Femur (tissue), 1 donor: ENCODE results near the gene XBP1.
"Not testable (repeated sequence)": the region's sequence is repeated elsewhere in the genome, so short reads cannot be mapped to it uniquely, and the experiment has no call there.

ENCODE experiments used
- DNase-seq: peaks from one replicate; pipeline ENCODE4 v3.0.0-alpha.2; 2017

Gene XBP1

DNA sequence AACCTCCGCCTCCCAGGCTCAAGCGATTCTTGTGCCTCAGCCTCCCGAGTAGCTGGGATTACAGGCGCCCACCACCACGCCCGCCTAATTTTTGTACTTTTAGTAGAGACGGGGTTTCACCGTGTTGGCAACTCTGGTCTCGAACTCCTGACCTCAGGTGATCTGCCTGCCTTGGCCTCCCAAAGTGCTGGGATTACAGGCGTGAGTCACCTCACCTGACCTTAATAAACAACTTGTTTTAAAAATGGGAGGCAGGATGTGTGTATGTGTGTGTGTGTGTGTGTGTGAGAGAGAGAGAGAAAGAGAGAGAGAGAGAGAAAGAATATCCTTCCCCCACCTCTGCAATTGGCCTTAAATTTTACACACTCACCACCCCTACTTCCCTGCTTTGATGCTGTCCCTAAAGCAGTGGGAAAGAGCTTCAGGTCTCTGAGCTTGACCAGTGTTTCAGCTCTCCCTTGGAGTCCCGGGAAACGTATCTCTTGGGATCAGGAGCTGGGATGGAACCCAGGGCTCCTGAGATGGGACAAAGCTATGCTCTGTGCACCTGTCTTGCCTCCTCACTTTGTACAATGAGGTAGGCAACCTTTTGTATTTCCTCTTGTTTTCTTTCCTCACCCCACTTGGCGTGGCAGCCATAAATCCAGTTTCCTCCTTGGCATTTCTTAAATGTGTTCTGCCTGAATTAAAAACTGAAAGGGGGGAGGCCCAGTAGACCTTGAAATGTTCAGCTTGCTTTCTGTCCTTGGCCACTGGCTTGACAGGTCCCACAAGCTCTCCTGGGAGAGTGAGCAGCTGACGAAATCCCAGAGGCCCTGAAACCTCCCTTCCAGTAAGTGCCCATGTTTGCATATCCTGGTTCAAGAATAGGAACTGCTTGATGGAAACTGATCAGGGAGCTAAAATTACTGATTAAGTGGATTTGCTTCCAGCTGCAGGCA is 17.8 kb upstream of the XBP1 start:
- no peak for DNase-seq

GRCh38 chr22:28817064-28817463 is 16.7 kb upstream of the XBP1 start:
- DNase-seq: no peak

DNA sequence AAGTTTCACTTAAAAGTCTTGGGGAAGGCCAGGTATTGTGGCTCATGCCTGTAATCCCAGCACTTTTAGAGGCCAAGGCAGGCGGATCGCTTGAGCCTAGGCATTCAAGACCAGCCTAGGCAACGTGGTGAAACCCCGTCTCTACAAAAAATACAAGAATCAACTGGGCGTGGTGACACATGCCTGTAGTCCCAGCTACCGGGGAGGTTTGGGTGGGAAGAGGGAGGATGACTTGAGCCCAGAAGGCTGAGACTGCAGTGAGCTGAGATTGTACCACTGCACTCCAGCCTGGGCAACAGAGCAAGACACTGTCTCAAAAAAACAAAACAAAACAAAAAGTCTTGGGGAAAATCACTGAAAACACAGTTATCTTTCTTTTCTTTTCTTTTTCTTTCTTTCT is 15.4 kb upstream of the XBP1 start:
- no peak for DNase-seq

DNA sequence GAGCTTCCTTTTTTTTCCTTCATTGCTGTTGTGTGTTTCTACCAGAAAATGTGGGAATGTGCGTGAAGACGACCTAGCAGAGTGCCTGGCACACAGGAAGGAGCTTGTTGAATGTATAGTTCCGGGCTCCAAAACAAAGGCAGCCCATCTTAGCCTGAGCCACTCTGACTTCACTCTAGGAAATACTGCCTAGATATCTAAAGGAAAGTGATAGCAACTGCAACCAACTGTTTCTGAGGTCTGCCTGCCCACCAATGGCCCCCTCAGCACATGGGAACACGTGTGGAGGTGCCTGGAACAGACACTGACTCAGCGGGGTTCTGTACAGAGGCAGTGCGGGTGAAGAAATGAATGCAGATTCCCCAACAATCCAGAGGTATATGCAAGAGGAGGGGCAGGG is 14.7 kb upstream of the XBP1 start:
- DNase-seq: no peak

DNA sequence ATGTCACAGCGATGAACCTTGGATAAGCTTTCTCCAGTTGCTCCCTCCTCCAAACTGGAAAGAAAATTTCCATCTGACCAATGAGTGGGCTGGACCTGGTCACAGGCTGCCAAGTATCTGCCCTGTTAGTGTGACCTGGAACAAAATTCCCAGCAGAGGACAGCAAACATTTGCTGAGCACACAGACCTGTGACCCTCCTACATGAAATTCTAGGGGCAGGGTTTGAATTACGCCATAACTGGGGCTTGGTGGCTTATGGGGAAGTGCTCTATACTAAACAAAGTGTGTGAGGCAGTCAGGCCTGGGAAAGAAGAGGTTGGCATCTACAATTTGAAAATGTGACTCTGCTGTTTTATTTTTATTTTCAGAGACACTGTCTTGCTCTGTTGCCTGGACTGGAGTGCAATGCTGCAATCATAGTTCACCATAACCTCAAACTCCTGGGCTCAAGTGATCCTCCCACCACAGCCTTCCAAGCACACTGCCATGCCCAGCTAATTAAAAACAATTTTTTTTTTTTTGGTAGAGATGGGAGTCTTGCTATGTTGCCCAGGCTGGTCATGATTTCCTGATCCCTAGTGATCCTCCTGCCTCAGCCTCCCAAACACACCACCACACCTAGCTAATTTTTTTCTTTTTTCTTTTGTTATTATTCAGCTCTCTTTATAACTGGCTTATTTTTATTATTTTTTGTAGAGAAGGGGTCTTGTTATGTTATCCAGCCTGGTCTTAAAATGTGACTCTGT is 13.6 kb upstream of the XBP1 start:
- peak; percentile 40 for DNase-seq

GRCh38 chr22:28812516-28812915 is 12.1 kb upstream of the XBP1 start:
- DNase-seq: no peak

DNA sequence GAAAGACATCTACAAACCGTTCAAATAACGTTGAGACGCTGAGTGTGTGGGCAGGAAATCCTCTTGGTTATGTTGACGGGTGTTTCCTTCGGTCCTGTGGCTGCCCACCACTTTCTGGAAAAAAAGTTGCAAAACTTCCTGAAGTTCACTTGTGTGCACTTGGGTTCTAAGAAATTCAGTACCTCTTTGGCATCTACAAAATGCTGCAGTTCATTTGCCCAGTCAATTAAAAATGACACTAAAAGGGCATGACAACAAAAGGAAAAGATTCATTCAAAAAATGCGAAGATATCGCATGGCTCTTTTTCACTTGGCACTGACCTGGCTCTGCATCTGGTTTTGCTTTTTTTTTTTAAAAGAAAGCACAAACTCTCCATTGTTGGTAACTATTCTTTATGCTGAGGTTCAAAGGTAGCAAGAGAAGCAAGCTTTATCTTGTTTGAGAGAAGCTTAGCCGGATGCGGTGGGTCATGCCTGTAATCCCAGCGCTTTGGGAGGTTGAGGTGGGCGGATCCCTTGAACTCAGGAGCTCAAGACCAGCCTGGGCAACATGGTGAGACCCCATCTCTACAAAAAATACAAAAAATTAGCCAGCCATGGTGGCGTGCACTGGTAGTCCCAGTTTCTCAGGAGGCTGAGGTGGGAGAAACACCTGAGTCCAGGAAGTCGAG is 10.6 kb upstream of the XBP1 start:
- no peak for DNase-seq

DNA sequence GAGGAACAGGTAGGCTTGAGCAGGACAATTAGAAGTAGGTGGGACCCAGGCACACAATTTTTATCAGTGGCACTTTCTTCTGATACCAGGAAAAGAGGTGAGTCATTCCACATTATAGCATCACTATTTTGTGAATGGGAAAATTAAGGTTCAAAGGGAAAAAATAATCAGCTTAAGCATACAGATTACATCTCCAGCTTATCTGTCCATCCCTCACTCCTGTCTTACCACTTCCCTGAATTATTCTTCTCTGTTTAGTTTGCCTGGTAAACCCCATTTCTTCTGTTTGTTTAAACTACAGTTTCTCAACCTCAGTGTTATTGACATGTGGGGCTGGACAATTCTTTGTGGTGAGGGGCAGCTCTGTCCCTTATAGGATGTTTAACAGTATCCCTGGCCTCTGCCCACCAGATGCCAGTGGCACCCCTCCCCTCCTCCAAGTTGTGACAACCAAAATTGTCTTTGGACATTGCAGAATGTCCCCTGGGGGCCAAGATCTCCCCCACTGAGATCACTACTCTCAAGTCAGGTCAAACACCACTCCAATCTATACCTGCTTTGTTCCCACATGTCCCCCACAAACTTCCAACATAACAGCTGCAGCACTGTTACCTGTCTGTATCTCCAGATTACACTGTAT is 8.5 kb upstream of the XBP1 start:
- DNase-seq: no peak

DNA sequence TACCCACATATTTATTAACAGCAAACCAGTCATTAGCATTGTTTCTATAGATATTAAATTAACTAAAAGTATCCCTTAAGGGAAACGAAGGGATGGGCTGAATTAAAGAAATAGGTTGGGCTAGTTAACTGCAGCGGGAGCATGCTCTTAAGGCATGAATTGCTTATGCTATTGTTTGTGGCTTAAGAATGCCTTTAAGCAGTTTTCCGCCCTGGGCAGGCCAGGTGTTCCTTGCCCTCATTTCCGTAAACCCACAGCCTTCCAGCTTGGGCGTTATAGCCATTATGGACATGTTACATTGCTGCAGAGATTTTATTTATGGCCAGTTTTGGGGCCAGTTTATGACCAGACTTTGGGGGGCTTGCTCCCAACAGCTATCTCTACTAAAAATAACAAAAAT is 5.1 kb upstream of the XBP1 start:
- DNase-seq: not testable (repeated sequence)

- no peak for DNase-seq
These were observed 2.3 kb upstream of the XBP1 start for GRCh38 chr22:28802595-28803123.

GRCh38 chr22:28801845-28802594 is 1.7 kb upstream of the XBP1 start:
- DNase-seq: no peak

- peak; percentile 80 for DNase-seq
These were observed 612 bp downstream of the XBP1 start for GRCh38 chr22:28799606-28800307.

DNA sequence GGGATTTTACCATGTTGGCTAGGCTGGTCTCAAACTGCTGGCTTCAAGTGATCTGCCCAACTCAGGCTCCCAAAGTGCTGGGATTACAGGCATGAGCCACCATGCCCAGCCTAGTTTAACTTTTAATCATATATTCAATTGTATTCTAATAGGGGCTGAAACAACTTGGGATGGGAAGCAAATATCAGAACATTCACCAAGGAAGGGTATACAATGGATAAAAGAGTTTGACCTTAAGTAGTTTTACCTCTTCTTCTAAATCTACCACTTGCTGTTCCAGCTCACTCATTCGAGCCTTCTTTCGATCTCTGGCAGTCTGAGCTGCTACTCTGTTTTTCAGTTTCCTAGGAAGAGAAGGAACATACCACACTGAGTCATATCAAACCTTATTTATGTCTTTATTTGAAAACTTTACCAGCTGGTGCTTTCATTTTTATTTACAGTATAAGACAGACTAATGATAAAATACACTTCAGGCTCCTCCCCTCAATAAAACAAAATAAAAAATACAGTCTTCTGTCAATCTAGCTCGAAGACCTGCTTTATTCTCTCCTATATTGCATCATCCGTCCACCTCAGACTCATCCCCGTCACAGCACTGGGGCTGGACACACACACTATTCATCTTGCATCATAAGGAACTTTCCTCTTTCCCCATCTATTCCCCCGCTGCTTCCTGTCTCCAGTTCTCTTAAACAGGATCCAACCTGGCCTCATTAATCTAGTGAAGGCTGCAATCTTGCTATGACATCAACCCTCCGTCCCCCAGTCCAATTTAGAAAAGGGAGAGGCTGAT is 1.4 kb downstream of the XBP1 start:
- DNase-seq: peak; percentile 75

DNA sequence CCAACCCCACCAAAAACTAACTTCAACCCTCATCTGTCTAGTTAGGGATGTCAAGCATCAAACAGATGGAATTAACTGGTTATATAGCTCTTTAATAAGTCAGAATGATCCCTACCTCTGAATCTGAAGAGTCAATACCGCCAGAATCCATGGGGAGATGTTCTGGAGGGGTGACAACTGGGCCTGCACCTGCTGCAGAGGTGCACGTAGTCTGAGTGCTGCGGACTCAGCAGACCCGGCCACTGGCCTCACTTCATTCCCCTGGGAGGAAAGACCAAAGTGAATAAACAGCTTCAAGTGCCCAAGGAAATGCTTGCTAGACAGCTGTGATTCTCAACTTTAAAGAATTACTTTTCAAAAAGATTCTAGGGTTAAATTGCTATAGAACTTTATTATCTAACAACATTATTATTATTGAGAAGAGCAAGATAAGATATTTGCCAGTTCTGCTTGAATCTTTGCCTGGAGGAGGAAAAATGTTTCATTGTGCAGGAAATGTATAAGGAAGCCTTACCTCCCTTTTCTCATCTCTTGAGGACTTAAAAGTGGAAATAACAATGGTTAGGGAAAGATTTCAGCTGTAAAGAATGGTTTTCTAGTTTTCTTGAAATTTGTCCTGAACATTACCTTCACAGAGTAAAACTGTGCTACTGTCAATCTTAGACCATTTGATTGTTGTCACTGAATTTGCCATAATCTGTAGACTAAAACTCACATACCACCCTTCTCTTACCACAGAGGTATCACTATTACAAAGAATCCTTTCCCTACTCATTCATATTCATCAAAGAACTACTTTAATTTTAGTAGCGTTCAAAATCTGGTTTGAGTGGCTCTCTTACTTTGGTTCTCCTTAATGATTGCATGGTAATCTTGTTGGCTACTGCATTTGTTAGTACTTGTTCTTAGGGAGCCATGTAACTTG is 4.2 kb downstream of the XBP1 start:
- no peak for DNase-seq

GRCh38 chr22:28795071-28795693 is 5.2 kb downstream of the XBP1 start:
- no peak for DNase-seq

- no peak for DNase-seq
These were observed 6.3 kb downstream of the XBP1 start for GRCh38 chr22:28793976-28794584.

DNA sequence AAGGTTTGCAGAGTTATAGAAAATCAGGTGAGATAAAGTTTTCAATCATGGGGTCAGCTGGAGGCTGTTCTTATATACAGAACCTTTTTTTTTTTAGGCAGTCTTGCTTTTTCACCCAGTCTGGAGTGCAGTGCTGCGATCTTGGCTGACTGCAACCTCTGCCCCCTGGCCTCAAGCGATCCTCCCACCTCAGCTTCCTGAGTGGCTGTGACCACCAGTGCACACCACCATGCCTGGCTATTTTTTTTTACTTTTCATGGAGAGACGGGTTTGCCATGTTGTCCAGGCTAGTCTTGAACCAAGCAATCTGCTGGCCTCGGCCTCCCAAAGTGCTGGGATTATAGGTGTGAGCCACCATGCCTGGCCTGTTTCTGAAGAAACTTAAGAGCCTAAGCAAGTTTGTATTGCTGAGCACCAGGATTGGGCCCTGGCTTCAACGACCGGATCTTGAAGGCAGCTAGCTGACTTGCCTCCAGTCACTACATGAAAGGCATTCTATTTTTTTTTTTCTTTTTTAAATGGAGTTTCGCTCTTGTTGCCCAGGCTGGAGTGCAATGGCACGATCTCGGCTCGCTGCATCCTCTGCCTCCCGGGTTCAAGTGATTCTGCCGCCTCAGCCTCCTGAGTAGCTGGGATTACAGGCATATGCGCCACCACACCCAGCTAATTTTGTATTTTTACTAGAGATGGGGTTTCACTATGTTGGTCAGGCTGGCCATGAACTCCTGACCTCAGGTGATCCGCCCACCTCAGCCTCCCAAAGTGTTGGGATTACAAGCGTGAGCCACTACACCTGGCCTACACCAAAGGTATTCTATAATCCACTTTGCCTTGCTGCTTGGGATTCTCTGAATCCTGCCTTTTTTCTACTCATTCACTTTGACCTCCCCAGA is 7.6 kb downstream of the XBP1 start:
- DNase-seq: no peak
